ENCODE data around the gene POGLUT3.

POGLUT3 gene

DNA sequence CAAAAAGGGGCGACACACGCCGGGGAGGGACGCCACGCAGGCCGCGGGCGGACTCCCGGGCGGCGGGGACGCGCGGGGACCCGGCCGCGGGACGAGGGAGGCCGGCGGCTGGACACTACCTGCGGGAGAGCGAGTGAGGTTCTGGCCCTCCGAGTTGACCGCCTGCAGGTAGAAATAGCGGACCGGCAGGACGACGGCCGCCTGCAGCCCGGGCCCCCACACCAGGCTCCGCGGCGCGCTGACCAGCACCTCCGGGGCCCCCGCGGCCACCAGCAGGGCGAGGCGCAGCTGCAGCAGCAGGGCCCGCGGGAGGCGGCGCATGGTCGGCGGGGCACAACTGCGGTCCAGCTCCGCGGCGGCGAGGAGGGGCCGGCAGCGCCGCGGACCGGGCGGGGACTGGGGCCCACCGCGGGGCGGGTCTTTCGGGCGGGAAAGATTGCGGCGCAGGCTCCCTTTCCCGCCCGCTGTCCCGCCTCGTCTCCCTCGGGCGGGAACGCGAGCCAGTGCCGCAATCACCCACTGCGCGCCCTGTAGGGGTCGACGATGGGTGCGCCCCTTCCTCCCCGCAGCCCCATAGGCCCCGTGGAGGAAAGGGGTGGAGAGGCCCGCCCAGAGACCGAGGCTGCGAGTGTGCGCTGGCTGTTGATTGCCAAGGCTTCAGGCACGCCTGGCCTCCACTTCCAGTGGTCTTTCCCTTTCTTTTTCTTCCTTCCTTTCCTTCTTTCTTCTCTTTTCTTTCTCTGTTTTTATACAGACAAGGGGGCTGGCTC is at the start of gene POGLUT3:
TSS of gene POGLUT3 (minus strand) at position 339 of the 770 bp plus-strand sequence. CDS start at position 321, 18 bp downstream.
- peak; percentile 17 to 18 for DNase-seq

GRCh38 chr11:108545909-108546501 is 47.8 kb upstream of the POGLUT3 start:
- DNase-seq = no peak

DNA sequence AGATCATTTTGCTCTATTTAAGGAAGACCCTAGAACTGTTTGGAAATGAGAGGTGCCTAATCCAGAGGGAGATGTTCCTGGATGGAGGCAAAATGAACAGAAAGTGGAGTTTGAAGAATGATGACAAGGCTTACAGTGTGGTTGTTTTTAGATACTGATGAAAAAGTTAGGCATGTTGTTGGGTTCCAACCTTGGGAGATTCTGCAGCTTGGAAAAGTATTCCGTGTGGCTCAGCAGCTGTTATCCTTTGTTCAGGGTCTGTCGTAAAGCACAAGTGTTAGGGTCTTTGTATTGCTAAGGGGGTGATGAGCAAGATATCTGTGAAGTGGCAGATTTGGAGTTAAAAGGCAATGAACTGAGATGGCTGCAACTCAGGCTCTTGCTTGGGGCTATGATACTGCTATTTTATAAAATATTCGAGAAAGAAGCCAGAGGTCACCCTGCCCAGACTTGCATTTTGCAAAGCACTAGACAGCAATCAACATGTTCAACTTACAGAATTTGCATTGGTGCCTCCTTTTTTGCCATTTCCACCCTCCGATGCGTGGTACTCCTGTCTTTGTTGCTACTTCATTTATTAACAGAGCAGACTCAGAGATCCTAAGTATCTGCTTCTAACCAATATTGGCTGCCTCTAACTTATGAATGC is 45.3 kb upstream of the POGLUT3 start:
- no peak for DNase-seq

DNA sequence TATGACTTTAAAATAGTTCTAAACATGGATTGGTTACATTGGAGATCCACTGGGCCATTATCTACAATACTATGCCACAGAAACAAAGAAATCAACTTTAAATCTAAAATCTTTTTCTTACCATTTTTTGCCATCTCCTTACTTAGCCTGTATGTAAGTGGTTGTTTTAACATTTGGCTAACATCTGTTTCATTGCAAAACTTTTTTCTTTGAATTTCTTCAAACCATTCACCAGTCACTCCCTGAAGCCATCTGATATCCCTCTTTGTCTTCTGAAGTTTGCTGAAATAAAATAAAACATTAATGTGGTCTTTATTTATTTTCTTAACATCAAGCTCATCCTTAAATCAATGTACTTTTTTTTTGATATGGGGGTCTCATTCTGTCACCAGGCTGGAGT is 43.3 kb upstream of the POGLUT3 start:
- no peak for DNase-seq

DNA sequence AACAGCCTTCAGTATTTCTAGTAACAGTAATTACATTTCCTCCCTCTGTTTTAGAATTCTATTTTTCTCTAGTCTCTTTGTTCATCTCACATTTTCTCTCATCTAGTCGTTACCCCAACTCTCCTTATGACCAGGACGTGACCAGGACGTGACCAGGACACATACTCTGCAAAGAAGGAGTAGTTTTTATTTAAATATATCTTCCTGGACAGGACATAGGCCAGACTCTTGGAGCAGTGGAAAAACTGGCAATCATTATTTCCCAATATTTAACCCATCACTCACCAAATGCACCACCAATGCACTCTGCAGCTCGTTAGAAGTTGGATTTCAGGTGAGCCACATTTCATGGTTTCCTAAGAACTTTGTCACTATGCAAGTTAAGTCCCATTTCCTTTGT is 40.3 kb upstream of the POGLUT3 start:
- DNase-seq = no peak

GRCh38 chr11:108538022-108538424 is 39.8 kb upstream of the POGLUT3 start:
- DNase-seq = no peak

- DNase-seq = no peak
Measured at GRCh38 chr11:108536783-108537182, 38.6 kb upstream of the POGLUT3 start.

- DNase-seq = no peak
Measured at GRCh38 chr11:108535384-108535955, 37.3 kb upstream of the POGLUT3 start.

DNA sequence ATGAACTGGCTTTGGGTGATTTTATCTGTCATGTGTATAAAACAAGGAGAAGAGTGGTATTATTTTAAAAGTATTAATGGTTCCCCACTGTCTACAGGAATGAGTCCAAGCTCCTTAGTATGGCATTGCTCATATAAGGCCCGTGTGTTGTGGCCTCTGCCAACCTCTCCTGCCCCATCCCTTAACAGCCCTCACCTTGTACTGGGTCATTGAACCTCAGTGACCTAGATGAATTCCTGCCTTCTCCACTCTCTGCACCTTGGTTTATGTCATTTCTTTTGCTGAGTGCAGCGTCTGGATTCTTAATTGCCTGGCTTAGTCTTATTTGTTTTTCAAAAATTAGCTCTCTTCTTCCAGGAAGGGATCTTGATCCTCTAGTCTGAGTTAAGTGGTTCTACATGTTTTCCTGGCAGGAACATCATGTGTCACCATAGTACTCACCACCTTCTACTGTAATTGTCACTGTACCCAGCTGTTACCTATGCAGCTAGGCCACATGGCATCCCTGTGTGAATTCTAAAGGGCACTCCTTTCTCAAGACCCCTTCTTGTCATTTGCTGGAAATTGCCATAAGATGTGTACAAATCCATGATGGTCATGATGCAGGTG is 36.2 kb upstream of the POGLUT3 start:
- DNase-seq = no peak

DNA sequence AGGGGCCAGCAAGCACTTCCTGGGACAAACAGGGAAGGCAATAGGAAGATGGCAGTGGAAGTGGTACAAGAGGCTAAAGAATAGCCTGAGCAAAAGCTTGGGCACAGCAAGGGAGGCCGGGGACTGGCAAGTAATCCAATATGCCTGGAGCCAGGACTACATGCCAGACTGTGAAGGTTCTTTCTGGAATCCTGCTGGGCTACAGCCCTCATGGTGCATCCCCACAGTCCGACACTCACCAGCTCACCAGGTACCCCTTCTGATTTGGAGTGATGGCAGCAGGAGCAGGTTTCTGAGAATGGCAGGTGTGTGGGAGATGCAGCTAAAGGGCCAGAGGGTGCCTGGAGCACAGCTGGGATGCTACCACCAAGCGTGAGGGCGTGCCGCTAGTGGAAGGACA is 32.2 kb upstream of the POGLUT3 start:
- DNase-seq = no peak

DNA sequence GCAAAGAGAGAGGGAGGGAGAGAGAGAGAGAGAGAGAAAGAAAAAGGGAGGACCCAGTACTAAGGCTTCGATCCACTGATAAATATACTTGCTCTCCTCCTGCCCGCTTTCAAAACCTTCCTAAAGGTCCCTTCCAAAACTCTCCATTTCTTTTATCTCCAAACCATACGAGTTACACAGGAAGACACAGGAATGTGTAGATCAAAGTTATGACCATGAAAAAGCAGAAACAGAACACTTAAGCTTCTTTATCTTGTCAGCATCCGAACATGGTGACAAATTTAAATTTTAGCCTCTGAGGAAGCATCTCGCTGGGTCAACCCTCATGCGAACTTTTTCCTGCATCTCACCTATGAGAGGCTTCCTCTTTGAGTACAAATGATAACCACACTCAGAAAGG is 29.2 kb upstream of the POGLUT3 start:
- DNase-seq = no peak

- no peak for DNase-seq
Measured at GRCh38 chr11:108525161-108525560, 27.0 kb upstream of the POGLUT3 start.

DNA sequence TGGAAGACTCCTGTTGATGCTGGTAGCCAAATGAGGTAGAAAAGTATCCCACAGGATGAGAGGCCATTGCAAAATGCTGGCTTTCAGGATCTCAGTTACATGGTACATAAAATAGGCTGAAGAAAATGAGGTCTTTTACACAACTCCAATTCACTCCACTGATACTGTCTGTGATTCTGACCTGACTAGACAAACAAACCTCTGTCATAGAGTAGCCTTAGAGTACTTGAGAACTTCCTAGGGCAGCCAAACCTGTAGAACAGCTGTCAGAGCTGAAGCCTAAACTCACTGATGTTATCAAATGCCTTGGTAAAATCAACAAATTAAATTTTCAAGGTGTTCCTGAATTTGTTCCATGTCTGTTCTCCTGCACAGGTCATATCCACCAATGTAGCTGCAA is 26.2 kb upstream of the POGLUT3 start:
- DNase-seq = no peak

GRCh38 chr11:108522318-108522717 is 24.1 kb upstream of the POGLUT3 start:
- DNase-seq = no peak

GRCh38 chr11:108518581-108518980 is 20.4 kb upstream of the POGLUT3 start:
- DNase-seq = no peak

DNA sequence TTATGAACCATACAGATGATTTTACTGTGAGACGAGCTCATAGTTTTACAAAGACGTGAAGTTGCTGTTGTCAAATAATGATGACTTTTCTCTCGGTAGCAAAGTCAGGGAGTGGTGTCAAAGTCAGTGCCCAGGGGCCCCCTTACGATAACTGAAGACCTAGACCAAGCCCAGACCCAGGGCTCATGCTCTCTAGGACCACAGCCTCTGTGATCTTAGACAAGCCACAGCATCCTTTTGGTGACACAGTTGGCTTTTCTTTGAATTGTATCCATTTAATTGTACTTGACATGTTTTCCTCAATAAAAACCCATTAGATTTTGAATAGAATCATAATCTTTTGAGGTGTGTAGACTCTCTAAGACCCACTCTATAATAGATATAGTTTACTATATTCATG is 17.9 kb upstream of the POGLUT3 start:
- DNase-seq = no peak

GRCh38 chr11:108512708-108513107 is 14.5 kb upstream of the POGLUT3 start:
- no peak for DNase-seq

DNA sequence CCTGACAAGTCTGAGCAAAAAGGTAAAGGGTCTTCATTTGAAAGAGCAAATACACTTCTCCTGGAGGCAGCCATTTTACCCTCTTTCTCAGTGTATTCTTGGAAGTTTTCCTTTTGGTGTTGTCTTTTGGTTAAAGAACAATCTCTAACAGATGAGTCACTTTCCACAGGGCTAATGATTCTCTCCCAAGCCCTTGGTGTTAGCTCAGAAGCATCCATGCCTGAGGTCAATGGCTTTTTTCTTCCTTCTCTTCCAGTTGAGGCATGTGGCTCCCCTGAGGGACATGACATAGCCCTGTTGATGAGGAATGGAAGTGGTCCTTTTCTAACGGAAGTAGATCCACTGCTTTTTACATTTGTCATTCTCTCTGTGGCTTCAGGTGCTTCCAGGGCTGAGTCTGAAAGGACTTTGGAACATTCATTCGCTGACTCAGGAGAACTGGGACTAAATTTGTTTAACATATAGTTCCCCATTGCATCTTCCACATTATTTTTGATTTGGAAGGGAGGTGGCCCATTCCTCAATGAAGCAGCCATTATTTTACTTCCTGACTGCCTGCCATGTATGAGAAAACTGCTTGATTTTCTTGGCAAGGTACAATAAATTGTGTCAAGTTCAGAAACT is 13.8 kb upstream of the POGLUT3 start:
- DNase-seq = no peak

- DNase-seq = no peak
Measured at GRCh38 chr11:108508653-108509593, 10.7 kb upstream of the POGLUT3 start.

DNA sequence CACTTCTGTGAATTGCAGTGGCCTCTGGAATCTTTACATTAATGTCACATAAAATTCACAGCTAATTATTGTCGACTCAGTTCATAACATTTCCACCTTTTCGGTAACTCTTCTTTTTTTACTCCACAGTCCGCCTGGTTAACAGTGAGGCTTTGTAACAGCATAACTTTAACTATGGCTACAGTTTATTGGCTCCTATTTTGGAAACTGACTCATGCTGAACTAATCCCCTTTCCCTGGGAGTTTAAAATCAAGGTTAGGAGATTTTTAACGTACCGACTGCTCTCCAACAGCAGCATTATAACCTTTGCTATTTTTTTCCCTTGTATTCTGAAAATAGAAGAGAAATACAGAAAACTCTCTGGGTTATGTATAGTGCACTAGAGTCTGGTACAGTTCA is 3.2 kb upstream of the POGLUT3 start:
- no peak for DNase-seq

DNA sequence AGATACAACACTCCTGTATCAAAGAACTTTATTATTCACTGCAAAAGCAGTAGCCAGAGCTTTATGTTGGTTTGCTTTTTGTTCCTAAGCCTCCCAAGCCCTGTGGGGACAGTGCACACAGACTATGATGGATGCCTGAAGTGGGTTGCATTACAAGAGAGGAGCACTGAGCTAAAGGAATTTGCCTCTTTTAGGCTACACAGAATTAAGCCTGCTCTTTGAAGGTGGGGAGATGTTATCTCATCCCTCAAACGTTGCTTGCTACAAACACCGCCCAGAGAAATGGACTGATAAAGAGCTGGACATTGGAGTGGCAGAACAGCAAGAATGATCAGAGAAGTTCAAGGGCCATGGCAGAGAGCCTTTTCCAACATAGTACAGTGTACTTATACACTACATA is 2.5 kb upstream of the POGLUT3 start:
- DNase-seq = no peak

- no peak for DNase-seq
Measured at GRCh38 chr11:108500169-108500568, 2.0 kb upstream of the POGLUT3 start.

Measured in activated CD4-positive, alpha-beta T cell treated with anti-CD3 and anti-CD28 coated beads, Interleukin-2, amount 50 U/mL, for 4 hours (primary cell).